Fibroblast of lung (primary cell): ENCODE results near the gene GATA3.

Source experiments
- EZH2 ChIP-seq: IDR thresholded peaks from 2 replicates; pipeline ENCODE4 v1.5.1; 2012; ENCODE audit warnings: low read length, control low read depth, mild to moderate bottlenecking; ENCODE audit errors: missing control alignments
- TF ChIP-seq, protein P1 (sequence below), 2 donors: IDR thresholded peaks in 1 of 2; conservative IDR thresholded peaks in 1 of 2; 1 replicate in 1 of 2; 2 replicates in 1 of 2; pipeline ENCODE4 v1.5.1; 2011 to 2012; ENCODE audit warnings: low read length in 2 of 2, control low read depth in 1 of 2, inconsistent platforms in 1 of 2, low read depth in 1 of 2, mild to moderate bottlenecking in 1 of 2

GRCh38 chr10:8124436-8124835 lies 69.9 kb downstream of the GATA3 start:
- TF ChIP-seq, protein P1, sequence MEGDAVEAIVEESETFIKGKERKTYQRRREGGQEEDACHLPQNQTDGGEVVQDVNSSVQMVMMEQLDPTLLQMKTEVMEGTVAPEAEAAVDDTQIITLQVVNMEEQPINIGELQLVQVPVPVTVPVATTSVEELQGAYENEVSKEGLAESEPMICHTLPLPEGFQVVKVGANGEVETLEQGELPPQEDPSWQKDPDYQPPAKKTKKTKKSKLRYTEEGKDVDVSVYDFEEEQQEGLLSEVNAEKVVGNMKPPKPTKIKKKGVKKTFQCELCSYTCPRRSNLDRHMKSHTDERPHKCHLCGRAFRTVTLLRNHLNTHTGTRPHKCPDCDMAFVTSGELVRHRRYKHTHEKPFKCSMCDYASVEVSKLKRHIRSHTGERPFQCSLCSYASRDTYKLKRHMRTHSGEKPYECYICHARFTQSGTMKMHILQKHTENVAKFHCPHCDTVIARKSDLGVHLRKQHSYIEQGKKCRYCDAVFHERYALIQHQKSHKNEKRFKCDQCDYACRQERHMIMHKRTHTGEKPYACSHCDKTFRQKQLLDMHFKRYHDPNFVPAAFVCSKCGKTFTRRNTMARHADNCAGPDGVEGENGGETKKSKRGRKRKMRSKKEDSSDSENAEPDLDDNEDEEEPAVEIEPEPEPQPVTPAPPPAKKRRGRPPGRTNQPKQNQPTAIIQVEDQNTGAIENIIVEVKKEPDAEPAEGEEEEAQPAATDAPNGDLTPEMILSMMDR (conservative IDR thresholded peaks at IDR 0.05 in 1 of 2, IDR thresholded peaks at IDR 0.05 in 1 of 2; ENCODE audit: low read depth in 1 of 2, low read length in 2 of 2): no peak
- TF ChIP-seq EZH2: no peak
